ENCODE data around the gene NEB. TPM values are rescaled to one million over a fixed set of nuclear protein-coding genes. Genes with fewer than 3 reads are reported as not detected.

The NEB gene
- total RNA-seq, 1 experiment from 2014 or later: 0.33 TPM

DNA sequence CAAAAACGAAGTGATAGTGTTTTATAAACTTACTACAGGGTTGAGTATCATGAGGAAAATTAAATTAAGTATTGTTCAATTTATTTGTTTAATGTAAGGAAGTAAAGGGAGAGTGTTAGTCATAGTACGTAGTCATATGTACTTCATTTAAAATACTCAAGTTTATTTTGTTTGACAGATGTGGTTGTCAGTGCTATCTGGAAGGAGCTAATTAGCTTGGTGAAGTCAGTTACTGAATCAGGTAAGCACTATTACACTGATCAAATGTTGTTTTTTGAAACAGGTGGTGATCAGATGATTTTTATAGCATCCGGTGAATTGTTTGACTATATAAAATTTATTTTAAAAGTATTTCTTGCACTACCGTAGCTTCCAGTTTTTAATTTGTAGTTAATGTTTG lies 295.8 kb downstream of the NEB start:
- Mint-ChIP-seq H3K27ac (ENCODE audit: low read depth, unreplicated experiment) (peak overlapping the region; percentile 64), H3K27me3 (ENCODE audit: insufficient read depth, unreplicated experiment) (no peaks in the 10 kb centered on the region), H3K4me3 (ENCODE audit: unreplicated experiment) (no peak overlapping the region), H3K4me1 (ENCODE audit: insufficient read depth, unreplicated experiment) (no peaks in the 10 kb centered on the region), H3K9me3 (ENCODE audit: unreplicated experiment) (no peaks in the 10 kb centered on the region), H3K36me3 (ENCODE audit: insufficient read depth, unreplicated experiment) (peaks cover 96% of the 10 kb centered on the region)
- CTCF ChIA-PET: interaction anchor here (0.6 to 4.2 kb wide), 15 partner anchors 10 to 1844 kb away, joined by 3 to 37 read pairs (median 5); no protein-coding TSS in a partner anchor
- BruUV-seq (replicated peaks): no TSS peak
- intact Hi-C loops (cut with micrococcal nuclease): no loop called here
- TF ChIP-seq, protein P1, sequence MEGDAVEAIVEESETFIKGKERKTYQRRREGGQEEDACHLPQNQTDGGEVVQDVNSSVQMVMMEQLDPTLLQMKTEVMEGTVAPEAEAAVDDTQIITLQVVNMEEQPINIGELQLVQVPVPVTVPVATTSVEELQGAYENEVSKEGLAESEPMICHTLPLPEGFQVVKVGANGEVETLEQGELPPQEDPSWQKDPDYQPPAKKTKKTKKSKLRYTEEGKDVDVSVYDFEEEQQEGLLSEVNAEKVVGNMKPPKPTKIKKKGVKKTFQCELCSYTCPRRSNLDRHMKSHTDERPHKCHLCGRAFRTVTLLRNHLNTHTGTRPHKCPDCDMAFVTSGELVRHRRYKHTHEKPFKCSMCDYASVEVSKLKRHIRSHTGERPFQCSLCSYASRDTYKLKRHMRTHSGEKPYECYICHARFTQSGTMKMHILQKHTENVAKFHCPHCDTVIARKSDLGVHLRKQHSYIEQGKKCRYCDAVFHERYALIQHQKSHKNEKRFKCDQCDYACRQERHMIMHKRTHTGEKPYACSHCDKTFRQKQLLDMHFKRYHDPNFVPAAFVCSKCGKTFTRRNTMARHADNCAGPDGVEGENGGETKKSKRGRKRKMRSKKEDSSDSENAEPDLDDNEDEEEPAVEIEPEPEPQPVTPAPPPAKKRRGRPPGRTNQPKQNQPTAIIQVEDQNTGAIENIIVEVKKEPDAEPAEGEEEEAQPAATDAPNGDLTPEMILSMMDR (IDR thresholded peaks at IDR 0.05; ENCODE audit: unreplicated experiment): no peak
- POLR2A ChIA-PET: interaction anchor here (1.0 to 1.2 kb wide), 2 partner anchors 9 to 149 kb away, joined by 3 to 4 read pairs; partner anchors contain the start of gene NMI
- DNase-seq (ENCODE audit: unreplicated experiment): no peak

- H3K27ac Mint-ChIP-seq (ENCODE audit: low read depth, unreplicated experiment): peak overlapping the region; percentile 64
- no peaks in the 10 kb centered on the region for H3K9me3 Mint-ChIP-seq (ENCODE audit: unreplicated experiment)
- intact Hi-C loops (cut with micrococcal nuclease): no loop called here
- ChIA-PET CTCF (interaction anchor here (0.6 to 4.2 kb wide), 30 partner anchors 10 to 1843 kb away, joined by 3 to 37 read pairs (median 4); no protein-coding TSS in a partner anchor), POLR2A (interaction anchor here (0.6 to 1.0 kb wide), 2 partner anchors 134 to 176 kb away, joined by 3 read pairs; partner anchors contain the start of gene RBM43)
- H3K4me3 Mint-ChIP-seq (ENCODE audit: unreplicated experiment): no peak overlapping the region
- H3K36me3 Mint-ChIP-seq (ENCODE audit: insufficient read depth, unreplicated experiment): peaks cover 96% of the 10 kb centered on the region
- TF ChIP-seq, protein P1 (IDR thresholded peaks at IDR 0.05; ENCODE audit: unreplicated experiment): peak; percentile 47
- no peaks in the 10 kb centered on the region for H3K27me3 Mint-ChIP-seq (ENCODE audit: insufficient read depth, unreplicated experiment)
- BruUV-seq (replicated peaks): no TSS peak
- DNase-seq (ENCODE audit: unreplicated experiment): peak; percentile 32
- no peaks in the 10 kb centered on the region for H3K4me1 Mint-ChIP-seq (ENCODE audit: insufficient read depth, unreplicated experiment)
Measured at GRCh38 chr2:151437630-151438029, 296.6 kb downstream of the NEB start.

Other genes with a start within 250 kb of the NEB start
- 34.8 and 40.9 TPM in 2 replicates for gene ARL5A, start 93.9 kb upstream of the NEB start, total RNA-seq (2022)